GM21360 (cell line): ENCODE results near the gene SPDEF.

Experiments used
- ATAC-seq: cut with Tn5 transposase; IDR thresholded peaks from one replicate; pipeline ENCODE4 v1.9.1; 2021; ENCODE audit warnings: mild to moderate bottlenecking, moderate library complexity; ENCODE audit not compliant: unreplicated experiment

Gene SPDEF

DNA sequence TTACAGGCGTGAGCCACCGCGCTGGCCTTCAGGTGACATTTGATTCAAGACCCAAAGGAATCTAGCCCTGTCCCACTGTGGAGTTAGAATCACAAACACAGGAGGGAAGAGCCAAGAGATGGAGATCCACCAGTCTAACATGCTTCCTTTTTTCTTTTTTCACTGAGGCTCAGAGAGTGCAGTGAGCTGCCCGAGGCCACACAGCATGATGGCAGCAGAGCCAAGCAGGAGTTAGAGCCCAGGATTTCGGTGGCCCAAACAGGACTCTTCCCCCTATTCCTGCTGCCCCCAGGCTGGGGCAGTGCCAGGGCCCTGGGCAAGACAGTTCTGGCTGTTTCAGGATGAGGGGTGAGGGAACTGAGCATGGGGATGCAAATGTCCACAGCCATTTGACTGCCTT lies 8.1 kb upstream of the SPDEF start:
- no peak for ATAC-seq

DNA sequence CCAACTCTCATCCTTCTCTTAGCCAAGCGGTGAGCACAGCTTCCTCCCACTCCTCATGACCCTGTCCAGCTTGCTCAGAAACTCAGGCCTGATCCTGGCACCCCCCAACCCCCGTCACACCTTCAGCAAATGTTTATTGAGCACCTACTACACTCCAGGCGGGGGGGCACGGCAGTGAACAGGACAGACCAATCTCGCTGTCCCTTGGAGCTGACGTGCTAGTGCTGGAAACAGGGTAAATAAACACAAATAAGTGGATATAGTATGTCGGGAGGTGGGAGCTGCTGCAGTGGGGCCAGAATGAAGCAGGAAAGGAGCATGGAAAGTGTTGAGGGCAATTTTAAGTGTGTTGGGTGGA lies 7.4 kb upstream of the SPDEF start:
- ATAC-seq: no peak

DNA sequence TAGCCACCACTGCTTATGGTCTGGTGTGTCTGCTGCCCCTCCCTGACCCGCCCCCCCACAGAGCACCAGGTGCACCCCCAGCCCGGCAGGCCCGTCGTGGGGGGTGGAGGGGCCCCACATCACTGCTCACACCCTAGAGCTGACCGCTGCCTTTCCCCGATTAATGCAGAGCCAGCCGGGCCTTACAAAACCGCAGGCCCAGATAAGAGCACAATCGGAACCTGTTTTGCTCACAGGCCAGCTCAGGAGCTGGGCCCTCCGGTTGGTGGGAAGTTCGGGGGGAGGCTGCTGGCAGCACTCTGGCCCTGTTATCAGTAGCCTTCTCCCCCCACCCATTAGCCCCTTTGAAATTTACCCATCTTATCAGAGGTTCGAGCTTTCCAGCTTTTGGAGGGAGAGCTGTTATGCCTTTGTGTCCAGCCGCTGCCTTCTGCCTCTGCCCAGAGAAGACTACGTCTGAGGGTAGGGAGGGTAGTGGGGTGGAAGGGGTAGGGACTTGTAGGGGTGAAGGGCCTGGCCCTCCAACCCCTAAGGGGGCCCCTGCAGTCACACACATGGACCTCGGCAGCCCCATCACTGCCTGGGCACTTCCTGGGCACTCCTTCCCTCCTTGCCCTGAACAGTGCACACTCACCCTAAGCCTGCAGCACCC lies 6.9 kb upstream of the SPDEF start:
- no peak for ATAC-seq

DNA sequence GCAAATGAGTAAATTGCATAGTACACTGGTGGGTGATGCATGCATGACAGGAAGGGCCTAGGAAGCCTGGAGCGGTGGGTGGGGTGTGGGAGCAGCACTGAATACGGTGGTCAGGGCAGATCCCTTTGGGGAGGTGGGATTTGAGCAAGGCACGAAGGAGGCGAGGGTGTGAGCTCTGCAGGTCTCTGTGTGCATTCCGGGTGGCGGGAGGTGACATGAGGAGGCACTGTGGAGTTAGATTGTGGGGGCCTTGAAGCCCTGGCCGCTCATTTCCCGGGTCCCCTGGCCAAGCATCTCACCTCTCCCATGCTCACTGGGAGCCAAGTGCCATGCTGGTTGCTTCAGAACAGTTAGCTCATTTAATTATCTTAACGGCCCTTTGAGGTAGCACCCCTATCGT lies 6.2 kb upstream of the SPDEF start:
- ATAC-seq: no peak

DNA sequence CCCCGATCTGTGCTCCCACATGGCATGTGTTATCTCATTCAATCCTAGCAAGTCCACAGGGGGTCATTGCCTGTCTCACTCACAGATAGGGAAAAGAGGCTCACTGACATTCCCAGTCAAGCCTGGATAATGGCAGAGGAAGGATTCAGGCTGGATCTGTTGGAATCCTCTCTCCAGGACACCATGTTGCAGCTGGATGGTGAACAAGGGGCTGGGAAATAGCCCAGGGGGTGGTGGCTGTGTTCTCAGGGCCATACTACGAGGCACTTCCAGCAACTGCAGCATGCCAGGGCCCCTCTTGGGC lies 5.0 kb upstream of the SPDEF start:
- ATAC-seq: no peak

DNA sequence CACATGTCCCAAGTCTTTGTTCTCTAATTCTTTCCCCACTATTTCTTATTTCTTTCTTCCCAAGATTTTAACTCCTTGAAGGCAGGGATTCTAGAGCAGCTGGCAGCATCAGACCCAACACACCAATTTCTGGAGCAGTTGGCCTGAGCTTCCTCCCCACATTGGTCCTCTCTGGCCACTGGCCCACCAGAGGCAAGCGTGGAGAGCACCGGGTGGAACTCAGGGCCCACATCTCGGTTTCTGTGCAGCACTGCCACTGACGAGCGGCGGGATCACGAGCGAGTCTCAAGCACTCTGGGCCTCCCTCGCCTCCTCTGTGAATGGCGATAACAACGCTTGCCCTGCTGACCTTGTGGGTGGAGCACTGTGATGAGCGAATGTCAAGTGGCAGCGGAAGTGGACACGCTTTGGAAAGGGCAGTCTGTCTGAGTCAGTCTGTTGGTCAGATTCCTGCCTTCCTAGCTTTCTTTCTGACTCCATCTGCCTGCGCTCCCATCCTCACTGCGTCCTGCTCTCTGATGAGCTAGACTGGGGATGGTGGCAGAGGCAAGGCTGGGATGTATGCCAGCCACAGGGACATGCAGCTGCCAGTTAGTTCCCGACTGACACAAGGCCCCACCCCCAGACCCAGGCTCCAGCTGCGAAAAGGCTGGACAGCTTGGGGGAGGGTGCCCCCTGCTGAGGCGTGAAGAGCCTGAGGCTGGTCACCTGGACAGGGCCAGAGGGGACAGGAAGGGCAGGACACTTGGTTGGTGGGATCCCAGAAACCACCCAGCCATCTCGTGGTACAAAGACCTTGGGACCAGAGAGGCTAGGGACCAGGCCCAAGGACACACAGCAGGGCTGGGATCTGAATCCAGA lies 4.5 kb upstream of the SPDEF start:
- no peak for ATAC-seq

DNA sequence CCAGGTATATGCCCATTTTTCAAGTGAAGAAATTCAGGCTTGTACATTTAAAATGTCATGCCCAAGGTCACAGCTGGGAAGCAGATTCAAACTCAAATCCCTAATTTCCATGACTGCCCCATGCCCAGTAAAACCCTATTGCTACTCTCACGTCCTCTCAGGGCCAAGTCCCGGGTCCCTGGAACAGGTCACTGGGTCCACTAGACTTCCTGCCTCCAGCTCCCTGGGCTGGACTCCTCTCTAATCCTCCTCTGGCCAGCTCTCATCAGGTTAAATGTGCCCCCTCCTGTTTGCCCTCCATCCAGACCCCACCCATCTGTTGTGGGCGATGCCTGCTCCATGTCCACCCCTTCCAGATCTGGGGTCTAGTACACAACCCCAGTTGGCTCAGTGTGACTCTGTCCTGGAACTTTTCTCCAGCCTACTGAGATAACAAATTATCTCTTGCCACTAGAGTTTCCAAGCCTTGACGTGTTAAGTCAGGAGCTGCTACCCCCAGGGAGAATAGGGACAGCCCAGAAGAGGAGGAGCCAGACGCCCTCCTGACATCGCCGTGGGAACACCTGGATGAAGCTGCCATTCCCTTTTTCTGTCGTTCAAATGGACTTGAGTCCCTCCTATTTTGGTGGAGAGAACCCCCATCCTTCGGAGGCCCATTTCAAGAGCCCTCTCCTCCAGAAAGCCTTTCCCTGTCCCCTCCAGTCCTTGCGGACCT lies 3.7 kb upstream of the SPDEF start:
- no peak for ATAC-seq

DNA sequence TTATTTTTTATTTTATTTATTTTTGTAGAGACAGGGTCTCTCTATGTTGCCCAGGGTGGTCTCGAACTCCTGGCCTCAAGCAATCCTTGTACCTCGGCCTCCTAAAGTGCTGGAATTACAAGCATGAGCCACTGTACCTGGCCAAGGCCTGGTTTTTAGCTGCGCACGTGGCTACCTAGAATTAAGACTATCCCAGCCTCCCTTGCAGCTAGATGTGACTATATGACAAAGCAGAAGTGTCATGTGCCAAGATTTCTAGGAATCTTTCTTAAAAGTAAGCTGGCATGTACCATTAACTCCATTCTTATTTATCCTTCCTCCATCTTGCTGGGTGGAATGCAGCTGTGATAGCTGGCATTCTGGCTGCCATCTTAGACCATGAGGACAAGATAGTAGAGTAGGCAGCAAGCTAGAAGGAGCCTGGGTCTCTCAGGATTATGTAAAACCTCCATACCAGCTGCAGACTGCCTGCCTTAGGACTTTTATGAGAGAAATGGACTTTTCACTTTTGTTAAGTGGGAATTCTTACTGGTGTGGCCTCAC lies 2.1 kb upstream of the SPDEF start:
- ATAC-seq: no peak

DNA sequence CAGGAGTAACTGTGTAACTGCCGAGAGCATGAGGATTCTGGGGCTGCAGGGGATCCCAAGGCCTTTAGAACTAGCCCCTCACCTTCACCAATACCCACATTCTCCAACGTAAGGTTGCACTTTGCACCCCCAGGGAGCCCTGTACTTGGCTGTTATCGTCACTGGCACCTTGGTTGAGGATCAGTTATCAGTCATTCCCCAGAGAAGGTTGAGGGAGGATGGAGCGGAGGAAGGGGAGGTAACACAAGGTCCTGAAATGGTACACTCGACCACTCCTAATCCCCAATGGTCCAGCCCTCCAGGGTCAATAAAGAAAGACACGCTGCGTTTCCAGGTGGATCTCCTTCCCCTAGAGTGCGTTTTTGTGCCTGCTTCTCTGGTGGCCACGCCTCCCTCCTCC lies 1.1 kb upstream of the SPDEF start:
- no peak for ATAC-seq

DNA sequence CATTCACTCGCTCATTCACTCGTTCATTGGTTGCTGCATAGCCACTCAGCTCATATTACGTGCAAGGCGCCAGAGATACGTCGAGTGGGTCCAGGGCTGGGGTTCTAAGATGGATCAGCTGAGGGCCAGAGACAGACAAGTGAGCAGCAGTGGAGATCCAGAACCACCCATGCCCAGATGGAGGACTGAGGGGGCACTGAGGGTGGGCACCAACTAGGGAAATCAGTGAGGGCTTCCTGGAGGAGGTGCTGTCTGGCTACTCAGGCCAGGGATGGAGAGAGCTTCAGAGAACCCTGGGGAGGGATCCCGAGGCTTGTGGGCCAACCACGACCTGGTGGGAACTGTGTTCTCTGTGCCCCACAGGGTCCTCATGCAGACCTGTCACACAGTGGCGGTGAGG lies 364 bp upstream of the SPDEF start:
- no peak for ATAC-seq

DNA sequence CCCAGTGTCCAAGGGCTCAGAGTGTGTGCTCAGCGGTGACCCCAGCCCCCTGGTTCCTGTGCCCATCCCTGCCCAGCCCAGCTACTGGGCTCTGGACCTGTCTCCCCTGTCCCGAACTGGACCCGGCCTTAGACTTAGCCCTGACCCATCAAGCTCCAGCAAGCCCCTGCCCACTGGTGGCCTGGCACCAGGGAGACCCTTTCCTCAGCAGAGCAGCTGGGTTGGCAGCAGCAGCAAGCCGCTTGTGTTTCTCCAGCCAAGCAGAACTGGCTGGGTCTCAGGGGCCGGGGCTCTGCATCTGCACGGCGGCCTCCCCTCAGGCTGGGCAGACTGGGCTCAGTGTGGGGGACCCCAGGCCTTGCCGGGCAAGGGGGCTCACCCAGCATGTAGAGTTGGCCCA lies 801 bp downstream of the SPDEF start:
- ATAC-seq: no peak

DNA sequence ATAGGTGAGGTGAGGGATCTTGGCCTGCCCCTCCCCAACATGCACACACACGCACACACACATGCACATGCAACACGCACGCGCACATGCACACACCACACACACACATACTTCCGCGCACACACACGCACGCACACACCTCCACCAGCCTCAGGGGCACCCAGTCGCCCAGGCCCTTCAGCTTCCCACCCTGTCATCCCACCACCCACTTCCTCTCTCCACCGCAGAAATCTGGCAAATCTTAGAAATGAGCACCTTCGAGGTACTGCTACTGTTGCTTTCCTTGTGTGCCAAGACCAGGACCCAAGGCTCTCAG lies 1.2 kb downstream of the SPDEF start:
- ATAC-seq: no peak

DNA sequence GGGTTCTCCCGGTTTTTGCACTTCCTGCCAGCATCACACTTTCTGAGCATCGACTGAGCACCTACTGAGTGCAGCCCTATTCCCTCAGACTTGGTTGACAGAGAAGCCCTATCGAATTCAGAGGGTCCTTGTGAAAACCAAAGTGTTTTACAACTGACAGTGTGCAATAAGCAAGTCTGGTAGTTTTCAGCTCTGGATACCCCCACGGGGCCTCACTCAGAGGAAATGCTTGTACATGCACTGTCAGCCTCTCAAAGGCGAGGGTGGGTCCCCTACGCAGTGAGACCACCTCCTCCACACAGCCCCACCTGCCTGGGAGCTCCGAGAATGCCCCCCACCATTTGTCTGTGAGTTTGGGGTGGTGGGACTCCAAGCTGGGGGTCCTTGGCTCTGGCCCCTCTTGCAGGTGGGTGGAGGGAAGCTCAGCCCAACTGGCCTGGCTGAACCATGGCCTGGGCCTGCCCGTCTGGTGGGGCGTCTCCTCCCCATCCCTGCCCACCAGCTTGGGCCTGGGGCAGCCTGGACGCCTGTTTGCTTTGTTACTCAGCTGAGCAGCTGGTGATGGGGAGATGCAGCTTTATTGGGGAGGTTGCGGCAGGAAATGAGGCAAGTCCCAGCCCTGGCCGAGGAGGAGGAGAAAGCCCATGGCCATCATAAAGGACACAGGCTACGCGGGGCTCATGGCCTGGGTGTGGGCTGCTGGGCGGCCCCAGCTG lies 1.7 kb downstream of the SPDEF start:
- no peak for ATAC-seq

DNA sequence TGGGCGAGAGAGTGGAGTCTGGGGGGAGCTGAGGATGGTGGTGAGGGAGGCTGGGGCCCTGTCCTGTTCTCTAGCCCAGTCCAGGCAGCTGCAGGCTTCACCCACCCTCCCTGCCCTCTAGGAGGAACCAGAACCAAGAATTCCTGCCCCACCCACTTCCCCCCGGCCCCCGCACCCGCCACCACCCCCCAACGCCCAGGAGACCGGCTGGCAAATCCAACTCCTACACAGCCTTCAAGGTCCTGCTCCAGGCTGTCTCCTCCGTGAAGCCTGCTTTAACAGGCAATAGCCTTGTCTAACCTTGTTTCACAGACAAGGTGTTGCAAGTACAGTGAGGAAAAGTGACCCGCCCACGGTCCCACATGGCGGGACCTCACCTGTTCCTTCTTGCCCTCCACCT lies 2.4 kb downstream of the SPDEF start:
- ATAC-seq: no peak

DNA sequence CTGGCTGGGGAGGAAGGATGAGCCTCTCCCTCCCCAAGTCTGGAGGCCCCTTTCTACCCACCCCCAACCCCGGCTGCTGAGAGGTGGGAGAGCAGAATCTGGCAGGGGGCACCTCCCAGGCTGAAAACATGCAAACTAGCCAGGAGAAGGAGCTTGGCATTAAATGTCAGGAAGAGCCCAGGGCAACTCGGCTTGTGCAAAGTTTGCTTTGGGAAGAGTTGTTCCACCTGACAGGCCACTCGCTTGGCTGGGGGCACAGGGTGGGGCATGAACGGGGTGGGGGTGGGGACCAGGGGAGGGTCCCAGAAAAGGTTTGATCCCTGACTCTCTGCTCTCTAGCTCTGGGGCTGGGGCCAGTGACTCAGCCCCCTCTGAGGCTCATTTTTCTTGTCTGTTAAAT lies 3.0 kb downstream of the SPDEF start:
- ATAC-seq: no peak

DNA sequence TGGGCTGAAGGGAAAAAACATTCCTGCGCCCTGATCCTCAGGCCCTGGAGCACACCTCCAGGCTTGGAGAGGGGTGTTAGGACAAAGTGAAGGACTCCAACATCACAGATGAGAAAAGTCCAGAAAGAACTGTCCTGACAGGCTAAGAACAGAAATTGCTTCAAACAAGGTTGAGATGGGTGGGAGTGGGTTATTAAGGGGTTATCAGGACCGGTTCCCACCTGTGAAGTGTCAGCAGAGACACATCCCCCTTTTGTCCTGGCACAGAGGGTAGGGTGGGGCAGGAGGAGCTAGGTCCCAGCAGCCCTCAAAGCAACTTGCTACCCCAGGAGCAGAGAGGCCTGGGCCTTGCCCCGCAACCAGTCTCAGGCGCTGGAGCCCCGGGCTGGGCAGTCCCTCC lies 3.5 kb downstream of the SPDEF start:
- ATAC-seq: no peak

DNA sequence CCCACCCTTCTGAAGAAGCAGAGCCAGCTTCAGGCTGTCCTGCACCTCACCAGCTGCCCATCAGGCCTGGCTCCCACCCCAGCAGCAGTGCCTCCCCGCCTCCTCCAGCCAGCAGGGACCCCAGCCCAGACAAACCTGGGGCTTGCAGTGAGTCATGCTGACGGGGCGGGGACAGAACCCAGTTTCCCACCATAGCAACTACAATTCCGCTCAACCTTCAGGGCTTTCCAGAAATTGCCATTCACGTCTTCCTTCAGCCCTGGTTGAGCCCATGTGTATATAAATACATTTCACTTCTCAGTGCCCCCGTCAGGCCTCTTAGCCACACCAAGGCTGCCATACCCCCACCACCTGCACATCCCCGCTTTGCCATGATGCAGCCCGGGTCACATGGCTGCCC lies 4.4 kb downstream of the SPDEF start:
- no peak for ATAC-seq

DNA sequence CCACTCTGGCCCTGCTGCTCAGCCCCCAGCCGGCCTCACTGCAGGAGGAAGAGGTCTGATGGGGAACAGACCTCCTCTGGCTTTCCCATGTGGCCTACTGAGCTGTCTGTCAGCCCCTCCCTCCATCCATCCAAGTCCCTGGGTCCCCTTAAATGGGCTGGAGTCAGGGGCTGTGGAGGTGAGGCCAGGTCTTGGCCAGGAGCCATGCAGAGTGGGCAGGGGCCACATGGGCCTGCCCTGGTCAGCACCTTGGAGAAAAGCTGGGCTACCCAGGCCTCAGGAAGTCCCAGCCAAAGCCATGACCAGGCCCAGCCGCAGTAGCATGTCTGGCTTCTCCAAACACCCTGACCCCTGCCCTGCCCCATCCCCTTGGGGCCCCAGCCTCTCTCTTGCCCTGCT lies 6.3 kb downstream of the SPDEF start:
- no peak for ATAC-seq

DNA sequence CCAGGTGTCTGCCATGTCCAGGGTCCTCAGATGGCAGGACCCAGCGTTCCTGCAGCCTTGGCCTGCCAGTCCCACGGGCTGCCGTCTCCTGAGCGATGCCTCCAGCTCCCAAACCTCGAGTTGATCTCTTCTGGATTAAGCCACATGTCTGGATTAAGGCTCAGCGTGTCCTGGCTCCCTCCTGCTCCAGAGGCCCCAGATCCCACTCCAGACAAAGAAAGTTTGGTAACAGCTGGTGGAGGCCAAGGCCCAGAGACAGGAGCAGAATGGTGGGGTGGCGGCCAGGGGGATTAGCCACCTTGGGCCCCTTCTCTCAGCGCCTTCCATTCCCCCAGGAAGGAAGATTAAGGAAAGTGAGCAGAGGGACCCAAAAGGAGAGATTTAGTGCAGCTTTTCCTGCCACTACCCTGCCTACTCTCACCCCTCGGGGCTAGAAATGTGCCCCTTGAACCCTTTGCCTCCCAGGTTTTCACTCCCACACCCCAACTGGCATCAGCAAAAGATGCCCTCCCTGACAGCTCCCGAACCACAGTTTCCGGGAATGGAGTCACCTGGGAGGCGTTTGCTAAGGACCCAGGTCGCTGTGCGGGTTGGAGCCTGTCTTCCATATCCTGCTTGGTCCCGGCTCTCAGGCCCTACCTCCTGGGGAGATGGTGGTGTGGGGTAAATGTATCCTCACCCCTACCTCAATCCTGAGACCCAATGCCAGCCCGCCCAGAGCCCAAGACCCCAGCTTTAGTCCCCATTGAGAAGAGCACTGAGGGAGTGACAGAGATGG lies 6.9 kb downstream of the SPDEF start:
- no peak for ATAC-seq

DNA sequence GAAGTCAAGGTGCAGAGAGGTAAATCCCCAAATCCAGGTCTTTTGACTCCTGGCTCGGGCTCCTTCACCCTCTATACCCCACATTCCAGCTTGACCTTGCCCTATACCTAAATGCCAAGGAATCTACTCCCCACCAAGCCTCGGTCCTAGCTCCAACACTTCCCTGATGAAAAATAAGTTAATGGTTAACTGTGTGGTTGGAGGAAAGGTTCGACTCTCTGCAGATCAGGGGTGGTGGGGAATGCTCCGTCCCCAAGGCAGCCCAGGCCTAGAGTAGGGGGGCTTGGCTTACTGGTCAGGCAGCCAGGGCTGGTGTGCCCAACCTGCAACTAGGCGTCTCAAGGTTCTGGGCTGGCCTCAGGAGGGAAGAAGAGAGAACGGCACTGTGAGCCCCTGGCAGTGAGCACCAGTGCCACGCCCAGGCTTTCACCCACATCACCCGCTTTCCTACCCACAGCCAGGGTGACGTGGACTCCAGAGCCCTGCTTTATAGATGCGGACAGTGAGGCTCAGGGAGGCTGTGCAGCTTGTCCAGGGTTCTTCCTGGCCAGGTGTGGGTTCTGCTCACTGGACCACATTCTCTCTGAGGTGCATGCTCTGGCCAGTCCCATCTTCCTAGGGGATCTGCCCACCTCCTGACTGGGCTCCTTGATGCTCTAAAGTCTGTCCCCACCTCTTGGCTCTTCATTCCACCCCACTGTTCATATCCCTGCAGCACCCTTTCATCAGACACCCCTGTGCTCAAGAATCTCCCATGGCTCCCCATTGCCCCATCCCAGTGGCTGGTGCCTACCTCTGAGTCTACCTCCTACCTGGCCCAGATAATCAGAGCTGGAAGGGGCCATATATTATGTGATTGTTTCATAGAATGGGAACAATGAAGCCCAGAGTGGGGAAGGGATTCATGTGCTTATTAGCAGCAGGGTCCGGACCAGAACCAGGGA lies 8.2 kb downstream of the SPDEF start:
- ATAC-seq: no peak
